GM18499 (cell line): Measurements from ENCODE around the gene SETD5.

Experiments used
- ATAC-seq: cut with Tn5 transposase; IDR thresholded peaks from one replicate; pipeline ENCODE4 v1.9.1; 2021; ENCODE audit warnings: moderate number of reproducible peaks; ENCODE audit not compliant: insufficient read depth, unreplicated experiment

The SETD5 gene

DNA sequence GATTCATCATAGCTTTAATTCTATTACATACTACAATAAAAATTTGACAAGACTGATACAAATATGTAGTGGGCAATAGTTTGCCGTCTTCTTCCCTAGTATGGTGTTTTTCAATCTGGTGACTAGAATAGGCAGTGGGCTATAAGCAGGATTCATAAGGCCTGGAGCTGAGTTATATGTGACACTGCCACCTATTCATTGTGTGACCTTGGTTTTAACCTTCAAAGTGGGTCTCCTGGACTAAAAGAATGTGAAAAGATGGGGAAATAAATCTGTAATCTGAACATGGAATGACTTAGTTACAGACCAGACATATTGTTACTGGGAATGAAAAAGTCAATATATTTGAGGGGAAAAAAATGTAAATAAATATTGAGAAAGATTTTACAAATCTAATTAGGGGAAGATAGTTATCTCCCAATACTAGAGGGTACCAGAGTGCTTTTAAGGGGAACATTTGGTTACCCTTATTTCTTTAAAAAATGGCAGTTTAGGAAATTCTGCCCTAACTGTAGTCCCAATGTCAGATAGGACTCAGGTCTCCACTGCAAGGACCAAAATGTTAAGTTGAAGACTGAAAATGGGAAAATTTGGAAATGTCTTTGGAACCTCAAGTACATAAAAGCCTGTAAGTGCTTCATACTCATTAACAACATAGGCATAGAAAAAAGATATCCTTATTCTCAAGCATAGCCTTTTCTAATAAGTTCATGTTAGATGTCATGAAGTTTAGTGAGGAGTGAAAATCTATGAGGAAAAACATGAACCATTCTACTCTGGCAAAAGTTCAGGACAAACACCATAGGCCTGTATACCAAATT, 10.7 kb upstream of the SETD5 start:
- ATAC-seq, result no peak

DNA sequence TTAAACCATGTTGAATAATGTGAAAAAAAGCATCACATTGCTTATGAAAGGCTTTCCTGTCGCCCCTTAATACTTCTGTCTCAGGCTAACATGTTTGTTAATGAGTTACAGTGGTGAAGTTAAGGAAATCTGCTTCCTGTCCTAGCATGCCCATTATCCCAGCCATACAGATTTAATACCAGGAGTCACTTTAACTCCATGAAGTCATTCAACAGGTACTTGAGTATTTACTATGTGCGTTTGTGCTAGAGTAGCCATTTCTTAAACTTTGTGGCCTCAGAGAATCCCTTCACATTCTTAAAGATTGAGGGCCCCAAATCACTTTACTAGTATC, 10.1 kb upstream of the SETD5 start:
- no peak for ATAC-seq

DNA sequence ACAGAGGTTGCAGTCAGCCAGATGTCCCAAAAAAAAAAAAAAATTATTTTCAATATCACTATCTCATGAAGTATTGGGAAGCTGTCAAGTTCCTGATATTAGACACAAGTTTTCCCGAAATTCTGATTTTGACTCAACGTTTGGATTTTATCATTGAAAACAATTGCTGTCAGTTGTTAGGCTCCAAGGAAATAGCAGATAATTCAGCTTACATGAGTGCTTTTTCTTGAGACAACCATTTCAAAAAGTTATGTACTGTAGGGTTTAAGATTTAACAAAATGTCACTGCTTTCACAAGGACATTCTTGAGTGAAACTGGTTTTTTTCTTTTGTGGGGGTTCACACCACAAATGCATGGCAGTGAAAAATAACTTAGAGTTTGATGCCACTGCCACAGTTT, 9.3 kb upstream of the SETD5 start:
- no peak for ATAC-seq

DNA sequence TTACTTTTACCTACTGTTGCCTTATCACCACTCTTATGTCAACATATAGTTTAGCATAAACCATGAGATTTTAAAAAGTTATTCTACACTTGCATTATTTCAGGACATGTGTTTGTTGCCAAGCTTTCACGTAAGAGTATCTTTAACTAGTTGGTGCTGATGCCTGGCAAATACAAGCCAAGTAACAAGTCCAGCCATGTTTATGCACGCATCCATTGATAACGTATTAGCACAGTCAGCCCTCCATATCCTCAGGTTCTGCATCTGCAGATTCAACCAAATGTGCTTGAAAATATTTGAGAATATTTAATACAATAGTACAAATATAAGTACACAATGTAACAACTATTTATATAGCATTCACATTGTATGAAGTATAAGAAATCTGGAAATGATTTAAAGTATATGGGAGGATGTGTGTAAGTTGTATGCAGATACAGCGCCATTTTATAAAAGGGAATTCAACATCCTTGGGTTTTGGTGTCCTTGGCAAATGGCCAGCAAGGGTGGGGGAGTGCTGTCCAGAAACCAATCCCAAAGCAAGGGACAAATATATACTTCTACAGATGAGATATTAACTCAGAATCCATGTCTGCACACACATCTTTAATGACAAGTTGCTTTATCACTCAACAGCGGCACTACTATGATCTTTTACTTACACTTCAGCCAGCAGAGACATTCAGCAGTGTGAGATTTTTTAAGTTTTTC, 8.7 kb upstream of the SETD5 start:
- no peak for ATAC-seq

DNA sequence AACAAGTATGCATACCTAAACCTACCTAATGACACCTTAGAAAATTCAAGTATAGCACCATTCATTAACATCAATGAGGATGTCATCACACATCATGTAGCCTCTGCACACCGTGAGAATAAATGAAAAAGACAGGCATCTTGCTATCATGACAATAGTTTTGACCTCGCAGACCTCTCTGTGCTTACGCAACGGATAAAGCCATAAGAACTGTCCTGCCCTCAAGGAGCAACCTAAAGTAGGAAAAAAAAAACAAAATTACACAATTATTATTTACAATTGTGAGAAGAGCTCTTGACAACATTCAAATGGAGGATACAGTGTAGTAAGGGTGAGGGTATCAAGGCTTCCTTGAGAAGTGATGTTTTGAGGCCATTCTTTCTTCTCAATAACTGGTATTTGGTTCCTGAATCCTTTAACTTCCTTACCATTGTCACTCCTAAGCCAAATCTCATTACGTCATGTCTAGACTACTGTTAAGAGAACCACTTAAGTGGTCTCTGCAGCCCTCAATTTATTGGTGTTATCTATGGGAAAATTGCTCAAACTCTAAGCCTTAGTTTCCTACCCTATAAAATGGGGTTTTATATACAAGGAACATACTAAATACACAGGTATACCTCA, 7.0 kb upstream of the SETD5 start:
- ATAC-seq, result no peak

DNA sequence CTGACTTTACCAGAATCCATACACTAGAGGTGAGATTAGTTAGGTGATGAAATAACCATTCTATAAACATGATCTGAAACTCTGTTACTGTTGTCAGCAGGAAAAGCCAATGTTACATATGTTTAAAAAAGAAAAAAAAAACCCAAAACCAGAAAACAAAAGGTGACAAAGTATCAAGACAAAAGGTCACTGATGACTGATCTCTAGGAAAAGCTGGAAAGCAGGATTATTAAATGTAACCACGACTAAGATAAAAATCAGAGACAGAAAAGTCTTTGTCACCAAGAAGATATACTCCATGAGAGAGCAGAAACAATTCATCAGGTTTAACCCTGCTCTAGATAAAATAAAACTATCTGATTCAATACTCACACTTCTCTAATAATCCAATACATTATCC, 5.4 kb upstream of the SETD5 start:
- ATAC-seq, result no peak

DNA sequence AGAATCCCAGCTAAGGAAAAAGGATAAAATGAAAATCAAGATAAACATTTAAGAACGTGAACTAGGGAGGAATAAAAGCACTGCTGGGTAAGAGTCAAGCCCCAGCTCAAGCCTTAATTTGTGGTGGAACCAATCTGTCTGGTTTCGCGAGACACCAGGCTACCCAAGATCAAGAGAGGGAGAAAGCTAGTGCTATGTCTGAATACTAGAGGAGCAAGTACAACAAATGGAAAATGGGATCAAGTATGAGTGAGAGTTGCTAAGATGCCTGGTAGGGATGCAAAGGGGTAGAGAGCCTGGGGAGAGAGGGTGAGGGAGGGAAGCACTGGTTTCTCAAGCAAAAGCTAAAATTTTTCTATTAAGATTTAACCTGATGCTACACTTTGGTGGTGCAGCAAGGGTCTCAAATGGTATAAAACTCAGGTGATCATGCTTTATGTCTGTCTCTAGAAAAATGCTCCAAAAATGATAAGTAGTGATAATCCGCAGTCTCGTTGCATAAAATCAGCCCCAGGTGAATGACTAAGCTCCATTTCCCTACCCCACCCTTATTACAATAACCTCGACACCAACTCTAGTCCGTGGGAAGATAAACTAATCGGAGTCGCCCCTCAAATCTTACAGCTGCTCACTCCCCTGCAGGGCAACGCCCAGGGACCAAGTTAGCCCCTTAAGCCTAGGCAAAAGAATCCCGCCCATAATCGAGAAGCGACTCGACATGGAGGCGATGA, 1.7 kb upstream of the SETD5 start:
- no peak for ATAC-seq

DNA sequence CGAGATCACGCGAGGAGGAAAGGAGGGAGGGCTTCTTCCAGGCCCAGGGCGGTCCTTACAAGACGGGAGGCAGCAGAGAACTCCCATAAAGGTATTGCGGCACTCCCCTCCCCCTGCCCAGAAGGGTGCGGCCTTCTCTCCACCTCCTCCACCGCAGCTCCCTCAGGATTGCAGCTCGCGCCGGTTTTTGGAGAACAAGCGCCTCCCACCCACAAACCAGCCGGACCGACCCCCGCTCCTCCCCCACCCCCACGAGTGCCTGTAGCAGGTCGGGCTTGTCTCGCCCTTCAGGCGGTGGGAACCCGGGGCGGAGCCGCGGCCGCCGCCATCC, 1.1 kb upstream of the SETD5 start:
- no peak for ATAC-seq

DNA sequence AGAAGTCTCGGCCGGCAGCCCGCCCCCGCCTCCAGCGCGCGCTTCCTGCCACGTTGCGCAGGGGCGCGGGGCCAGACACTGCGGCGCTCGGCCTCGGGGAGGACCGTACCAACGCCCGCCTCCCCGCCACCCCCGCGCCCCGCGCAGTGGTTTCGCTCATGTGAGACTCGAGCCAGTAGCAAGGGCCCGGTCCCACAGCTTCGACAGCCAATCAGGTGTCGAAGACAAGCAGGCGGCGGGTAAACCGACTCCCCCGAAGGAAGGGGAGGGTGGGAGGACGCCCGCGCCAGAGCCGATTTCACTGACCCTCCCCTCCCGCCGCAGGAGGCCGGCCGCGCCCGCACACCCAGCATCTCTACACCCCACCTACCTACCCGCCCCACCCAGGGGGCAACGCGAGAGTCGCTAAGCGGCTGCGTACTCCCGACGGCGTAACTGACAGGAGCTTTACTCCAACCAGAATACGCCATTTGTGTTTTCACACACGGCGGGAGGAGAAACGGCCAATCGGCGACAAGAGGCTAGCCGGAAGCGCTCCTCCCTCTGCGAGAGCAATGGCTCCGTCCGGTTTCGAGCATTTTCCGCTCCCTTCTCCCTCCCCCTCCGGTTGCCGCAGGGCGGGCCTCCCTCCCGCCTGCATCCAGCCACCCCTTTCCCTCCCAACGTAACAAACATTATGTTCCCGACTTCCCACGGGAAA, 633 bp upstream of the SETD5 start:
- ATAC-seq, result peak; percentile 65

DNA sequence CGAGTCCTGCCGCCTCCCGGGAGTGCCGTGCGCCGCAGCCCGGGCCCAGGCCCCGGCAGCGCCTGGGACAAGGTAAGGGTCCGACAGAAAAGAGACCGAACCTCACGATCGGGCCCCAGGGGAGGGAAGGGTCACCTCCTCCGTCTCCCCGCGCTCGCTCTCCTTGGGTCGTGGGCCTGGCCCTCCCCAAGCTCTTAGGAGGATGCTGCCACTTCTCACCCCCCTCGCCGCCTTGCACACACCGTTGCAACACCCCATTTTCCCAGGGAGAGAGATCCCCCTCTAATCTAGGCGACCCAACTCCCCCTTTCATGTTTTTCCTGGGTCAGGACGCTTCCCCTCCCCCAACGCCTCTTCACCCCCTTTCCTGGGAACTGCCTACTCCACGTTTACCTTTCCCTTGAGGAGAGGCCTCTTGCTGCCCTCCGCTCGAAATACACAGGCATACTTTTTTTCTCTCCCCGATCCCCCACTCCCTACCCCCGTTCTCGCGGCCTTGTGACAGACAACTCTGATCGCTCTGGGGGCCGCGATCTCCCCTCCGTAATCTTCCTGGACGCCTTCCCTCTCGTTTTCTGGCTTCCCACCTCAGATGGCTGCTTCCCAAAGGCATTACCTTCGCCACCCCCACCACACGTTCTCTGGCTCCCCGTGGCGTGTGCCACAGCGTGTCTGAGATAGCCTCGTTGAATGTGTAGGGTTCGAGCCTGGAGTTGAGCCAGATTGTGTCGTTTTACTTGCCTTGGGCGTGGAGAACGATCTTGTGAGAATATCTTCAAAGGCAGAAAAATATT, 688 bp downstream of the SETD5 start:
- no peak for ATAC-seq

DNA sequence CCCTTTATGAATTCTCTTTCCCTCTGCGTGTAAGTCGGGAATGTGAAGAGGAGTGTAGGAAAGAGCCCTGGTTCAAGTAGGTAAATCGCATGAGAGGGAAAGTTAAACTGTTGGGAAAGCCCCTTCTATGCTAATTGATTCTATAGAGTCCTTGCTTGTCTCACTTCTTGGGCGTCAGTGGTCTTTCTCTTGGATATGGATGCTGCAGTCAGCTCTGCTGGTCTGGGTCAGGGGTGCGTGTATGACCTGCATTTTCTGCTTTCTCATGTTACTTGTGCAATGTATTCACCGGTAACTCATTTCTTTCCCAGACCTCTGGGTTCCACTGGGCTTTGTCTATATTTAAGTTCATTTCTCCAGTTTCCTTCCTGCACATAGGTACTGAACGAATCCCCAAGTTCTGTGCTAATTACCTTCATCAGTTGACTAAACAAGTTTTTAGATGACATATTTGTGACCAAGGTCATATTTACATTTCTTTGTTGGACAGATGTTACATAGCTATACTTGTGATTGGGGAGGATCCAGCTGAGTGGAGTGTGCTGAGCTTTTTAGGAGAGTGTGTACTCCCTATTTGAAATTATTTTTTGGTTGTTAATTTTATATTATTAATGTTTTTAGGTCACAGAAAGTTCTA, 1.4 kb downstream of the SETD5 start:
- ATAC-seq, result no peak

DNA sequence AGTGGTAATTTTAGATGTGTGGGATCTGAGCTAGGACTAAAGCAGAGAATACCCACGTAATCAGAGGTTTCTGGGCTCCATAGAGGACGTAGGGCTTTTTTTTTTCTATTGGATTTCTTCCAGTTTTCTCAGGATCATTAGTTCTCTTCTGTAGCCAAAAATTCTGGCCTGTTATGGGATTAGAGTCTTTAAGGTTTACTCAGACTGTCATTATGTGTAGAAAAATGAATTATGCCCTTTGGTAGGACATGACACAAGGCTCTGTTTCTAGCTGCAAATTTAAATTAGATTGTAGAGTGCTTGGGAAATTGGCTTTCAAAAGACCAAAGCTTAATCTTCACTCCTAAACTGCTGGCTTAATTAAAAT, 1.9 kb downstream of the SETD5 start:
- no peak for ATAC-seq

DNA sequence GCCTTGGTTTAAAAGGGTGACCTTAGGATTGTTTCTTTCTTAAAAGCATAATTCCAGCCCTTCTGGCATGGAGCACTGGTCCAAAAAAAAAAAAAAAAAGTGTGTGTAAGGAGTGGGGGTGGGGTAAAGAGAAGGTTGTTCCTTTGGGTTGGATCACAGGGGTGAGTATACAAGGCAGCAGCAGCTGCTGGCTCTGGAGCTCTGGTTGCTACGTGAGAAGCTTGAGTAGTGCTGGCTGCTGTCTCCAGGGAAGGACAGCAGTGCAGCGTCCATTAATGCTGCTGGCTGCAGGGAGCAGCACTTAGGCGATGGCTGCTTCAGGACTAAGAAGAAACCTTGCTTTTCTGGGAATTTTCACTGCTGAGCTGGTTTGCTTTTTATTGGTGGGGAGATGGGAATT, 2.3 kb downstream of the SETD5 start:
- no peak for ATAC-seq

DNA sequence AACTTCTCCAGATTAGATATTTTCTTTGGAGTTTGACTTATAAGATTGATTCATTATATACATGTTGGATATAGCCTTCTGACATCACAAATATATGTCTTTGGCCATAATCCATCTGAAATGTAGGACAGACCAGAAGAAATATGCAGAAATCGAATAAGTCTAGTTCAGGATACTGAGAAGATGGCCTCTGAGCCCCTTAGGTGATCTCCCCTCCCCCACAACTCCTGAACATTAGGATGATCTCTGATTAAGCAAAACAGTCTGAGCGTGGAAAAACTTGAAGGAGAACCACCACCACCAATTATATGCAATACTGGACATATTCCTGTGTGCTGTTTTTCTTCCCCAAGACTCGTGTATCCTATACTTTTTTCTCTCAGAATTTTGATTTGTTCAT, 3.2 kb downstream of the SETD5 start:
- no peak for ATAC-seq

DNA sequence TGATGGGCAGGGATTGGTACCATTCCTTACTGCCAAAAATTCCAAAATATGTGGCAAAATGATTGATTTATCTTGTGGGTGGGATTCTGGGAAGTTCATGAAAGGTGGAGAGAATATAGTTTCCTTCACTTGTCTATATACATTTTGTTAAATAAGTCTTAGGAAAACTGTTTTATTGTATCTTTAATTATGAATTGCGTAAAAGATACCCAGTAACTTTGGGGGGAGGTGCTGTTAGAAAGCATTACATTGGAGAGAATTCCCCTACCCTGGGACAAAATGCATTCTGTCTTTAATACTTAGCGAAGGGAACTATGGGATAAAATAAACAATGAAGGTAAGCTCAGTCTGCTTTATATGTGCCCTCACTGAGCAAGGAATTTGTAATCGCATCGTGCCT, 4.6 kb downstream of the SETD5 start:
- no peak for ATAC-seq

DNA sequence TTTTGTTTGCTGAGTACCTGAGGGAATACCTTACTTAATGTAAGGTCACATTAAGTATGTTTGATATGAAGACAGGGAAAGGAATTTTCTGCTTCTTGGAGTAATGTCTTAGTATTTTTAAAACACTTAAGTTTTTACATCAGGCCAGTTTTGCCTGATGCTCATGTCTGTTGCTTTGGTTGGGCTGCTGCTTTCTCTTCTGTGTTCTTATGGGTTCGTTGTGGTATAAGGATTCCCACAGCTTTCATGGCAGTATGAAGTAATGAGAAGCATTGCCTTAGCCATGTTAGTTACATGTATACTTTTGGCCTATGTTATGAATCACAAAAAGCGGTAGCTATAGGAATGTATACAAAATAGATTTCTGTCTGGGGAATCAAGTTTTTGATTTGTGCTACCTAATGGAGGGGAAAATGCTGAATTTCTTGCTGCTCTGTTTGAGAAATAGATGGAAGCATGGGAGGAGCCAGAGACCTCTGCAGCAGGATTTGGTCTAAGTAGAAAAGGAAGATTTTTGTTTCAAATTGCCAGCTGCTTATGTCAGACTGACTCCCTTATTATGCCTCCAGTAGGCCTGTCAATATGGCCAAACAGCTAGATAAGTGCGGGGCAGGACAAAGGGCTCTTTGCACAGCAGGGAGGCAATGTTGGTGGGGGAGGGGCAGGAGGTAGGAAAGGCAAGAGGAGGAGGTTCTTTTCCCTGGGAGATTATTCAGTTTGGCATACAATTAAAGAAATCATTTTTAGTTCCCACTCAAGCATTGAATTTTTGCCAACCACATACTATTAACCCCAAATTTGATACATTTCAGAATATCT, 5.2 kb downstream of the SETD5 start:
- ATAC-seq, result no peak

DNA sequence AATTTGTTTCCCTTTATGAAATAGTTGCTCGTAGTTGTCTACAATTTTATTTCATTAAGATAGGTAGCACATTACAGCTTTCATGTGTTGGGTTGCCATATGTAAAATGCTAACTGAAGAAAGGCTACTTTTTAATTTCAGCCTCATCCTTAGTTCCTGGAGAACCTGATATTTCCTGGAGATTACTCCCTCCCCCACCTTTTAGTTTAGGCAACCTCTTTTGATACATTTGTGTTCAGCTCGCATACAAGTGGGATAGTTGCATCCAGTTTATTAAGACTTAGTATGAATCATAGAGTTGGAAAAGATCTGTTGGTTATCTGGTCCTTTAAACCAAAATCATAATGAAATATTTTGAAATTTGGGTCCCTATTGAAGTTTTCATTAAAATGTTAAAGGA, 6.0 kb downstream of the SETD5 start:
- no peak for ATAC-seq

DNA sequence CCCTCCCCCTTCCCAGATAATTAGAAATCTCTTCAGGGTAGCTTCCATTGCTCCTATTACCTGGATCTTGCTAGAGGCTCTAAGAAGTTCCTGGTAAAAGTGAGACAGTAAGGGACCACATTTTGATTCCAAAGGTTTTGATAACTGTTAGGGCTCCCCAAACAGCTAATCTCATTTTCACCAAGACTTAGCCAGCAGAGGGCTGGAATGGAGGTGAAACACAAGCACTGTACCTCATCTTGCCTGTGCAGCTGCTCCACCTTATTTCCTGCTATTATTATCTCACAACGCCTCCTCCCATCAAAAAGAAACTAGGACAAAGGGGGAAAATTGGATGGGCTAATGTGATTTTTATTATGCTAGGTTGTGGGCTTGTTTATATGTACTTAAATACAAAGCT, 7.3 kb downstream of the SETD5 start:
- no peak for ATAC-seq

DNA sequence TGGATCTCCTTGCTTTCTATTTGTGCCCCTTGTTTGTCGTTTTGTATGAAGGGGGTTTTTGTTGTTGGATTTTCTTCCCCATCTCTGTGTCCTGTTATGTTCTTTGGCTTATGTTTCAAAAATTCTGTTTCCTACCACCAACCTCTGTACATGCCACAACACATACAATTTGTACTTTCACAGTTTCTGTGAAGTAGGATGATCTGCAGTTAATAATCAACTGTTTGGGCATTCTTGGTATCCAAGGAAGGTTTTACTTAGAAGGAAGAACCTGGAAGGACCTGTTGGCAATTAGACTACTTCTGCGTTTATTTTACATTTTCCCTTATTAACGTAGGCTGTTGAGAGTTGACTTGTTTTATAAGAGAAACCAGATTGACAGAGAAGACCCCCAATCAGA, 8.3 kb downstream of the SETD5 start:
- ATAC-seq, result no peak
